Astrocyte of the spinal cord (primary cell): Measurements from ENCODE around the gene INSC.

Experiments used
- DNase-seq: peaks from one replicate; pipeline ENCODE4 v3.0.0; 2011; ENCODE audit warnings: low read depth, low spot score
- H3K4me3 ChIP-seq: 2 replicates; pipeline ENCODE4 v1.5.1; 2011; ENCODE audit warnings: low read depth, mild to moderate bottlenecking, low read length, moderate library complexity
- CTCF ChIP-seq: IDR thresholded peaks from 2 replicates; pipeline ENCODE4 v1.5.1; 2012; ENCODE audit warnings: low read depth, mild to moderate bottlenecking, low read length, inconsistent platforms
- in situ Hi-C: cut with HindIII; loops from 2 replicates; pipeline ENCODE4 v1.10.0; 2017; ENCODE audit warnings: low sequenced_read_pairs

INSC gene

GRCh38 chr11:15145151-15145550 is 30.4 kb downstream of the INSC start:
- no peak for DNase-seq
- no peak overlapping the region for H3K4me3 ChIP-seq
- TF ChIP-seq CTCF, result no peak
- in situ Hi-C loops, result no loop called here

- in situ Hi-C loops, result no loop called here
- no peak for TF ChIP-seq CTCF
- no peak overlapping the region for H3K4me3 ChIP-seq
- DNase-seq, result no peak
Observed at GRCh38 chr11:15145615-15146014, 30.9 kb downstream of the INSC start.

DNA sequence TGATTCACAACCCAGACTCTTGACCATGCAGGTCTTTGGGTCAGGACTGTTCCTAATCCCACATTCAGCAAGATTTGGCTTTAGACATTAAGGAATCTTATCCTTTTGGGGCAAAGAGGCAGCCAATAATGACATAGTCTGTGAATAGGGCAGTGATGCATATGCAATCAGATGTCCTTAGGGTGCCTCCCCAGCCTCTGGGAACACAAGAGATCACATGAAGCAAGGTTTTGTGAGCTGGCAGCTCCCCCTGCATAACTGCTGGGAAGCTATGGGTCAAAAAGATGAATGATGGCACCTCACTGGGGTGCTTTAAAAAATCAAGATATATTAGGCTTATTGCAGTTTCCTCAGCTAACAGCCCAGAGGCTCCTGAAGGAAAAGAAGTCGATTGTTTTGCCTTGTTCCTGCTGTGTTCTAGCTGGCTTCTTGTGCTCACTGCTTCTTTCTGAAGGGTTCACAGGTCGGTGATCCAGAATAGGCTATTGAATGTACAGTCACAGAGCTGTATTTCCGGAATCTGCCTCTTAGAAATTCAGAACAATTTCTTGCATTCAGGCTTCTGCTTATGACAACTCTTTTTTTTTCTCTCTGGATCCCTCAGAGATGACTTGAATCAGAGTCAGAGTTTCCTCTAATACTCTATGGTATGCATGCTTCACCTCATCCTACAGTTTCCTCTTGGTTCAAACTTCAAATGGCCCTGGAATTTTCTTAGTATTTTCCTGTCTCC is 31.7 kb downstream of the INSC start:
- peak; percentile 15 for DNase-seq
- no peak overlapping the region for H3K4me3 ChIP-seq
- in situ Hi-C loops, result no loop called here
- no peak for TF ChIP-seq CTCF

GRCh38 chr11:15148169-15148568 is 33.4 kb downstream of the INSC start:
- peak; percentile 47 for DNase-seq
- TF ChIP-seq CTCF, result no peak
- in situ Hi-C loops, result no loop called here
- H3K4me3 ChIP-seq, result no peak overlapping the region

- no peak overlapping the region for H3K4me3 ChIP-seq
- no peak for DNase-seq
- in situ Hi-C loops, result no loop called here
- no peak for TF ChIP-seq CTCF
Observed at GRCh38 chr11:15149050-15149449, 34.3 kb downstream of the INSC start.

DNA sequence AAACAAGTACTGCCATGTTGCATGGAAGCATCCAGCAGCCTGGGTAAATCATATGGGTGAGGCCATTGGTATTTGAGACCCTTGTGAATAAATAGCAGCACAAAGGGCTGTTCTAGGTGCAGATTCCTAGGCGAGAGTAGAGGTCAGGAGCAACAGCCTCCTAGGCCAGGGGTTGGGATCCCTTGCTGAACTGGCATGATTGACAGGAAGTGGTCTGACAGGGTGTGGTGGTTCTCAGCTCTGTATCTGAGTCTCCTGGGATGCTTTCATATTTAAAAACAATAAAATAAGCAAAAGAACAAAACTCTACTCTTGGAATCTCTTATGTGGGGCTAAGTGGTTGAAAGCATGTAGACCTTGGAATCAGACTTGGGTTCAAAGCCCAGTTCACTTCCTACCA is 35.8 kb downstream of the INSC start:
- in situ Hi-C loops, result no loop called here
- no peak for TF ChIP-seq CTCF
- H3K4me3 ChIP-seq, result no peak overlapping the region
- no peak for DNase-seq
